H54 (cell line): ENCODE results near the gene ITPR3.

Source experiments
- DNase-seq: peaks from one replicate; pipeline ENCODE4 v3.0.0; 2011; ENCODE audit warnings: low spot score, mixed read lengths; ENCODE audit not compliant: insufficient read length
- FAIRE-seq: peaks from 3 replicates; lab custom pipeline; 2011; peaks lifted over from hg19 to GRCh38; lab: Jason Lieb, UNC
- POLR2A ChIP-seq: IDR thresholded peaks from 2 replicates; pipeline ENCODE4 v1.6.1; 2011; ENCODE audit warnings: low read depth, mild to moderate bottlenecking, low read length

The ITPR3 gene

GRCh38 chr6:33654831-33655554 is 33.9 kb downstream of the ITPR3 start:
- DNase-seq (no peak), FAIRE-seq (no peak)
- TF ChIP-seq POLR2A, result no peak

GRCh38 chr6:33656844-33657243 is 35.7 kb downstream of the ITPR3 start:
- DNase-seq (no peak), FAIRE-seq (no peak)
- no peak for TF ChIP-seq POLR2A

GRCh38 chr6:33658982-33659689 is 38.0 kb downstream of the ITPR3 start:
- FAIRE-seq (no peak), DNase-seq (no peak)

GRCh38 chr6:33659986-33660385 is 38.9 kb downstream of the ITPR3 start:
- DNase-seq, result no peak
- no peak for TF ChIP-seq POLR2A
- FAIRE-seq, result no peak

More at GRCh38 chr6:33658982-33659689, 38.0 kb downstream of the ITPR3 start:
- no peak for TF ChIP-seq POLR2A

- no peak for TF ChIP-seq POLR2A
- FAIRE-seq (no peak), DNase-seq (no peak)
Observed at GRCh38 chr6:33661106-33661838, 40.1 kb downstream of the ITPR3 start.

DNA sequence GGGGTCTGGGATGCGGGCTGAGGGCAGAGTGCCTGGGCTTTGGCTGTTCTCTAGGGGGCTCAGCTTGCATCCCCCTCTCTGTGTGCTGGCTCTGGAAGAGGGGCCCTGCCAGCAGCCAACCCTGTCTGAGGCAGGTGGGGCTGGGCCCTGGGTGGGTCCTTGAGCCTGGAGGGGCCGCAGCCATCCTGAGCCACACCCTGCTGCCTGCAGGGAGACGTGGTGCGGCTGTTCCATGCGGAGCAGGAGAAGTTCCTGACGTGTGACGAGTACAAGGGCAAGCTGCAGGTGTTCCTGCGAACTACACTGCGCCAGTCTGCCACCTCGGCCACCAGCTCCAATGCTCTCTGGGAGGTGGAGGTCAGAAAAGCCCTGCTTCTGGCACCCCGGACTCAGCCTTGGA is 41.2 kb downstream of the ITPR3 start:
- DNase-seq (no peak), FAIRE-seq (no peak)
- TF ChIP-seq POLR2A, result no peak

GRCh38 chr6:33663028-33663427 is 41.9 kb downstream of the ITPR3 start:
- no peak for FAIRE-seq
- no peak for DNase-seq
- TF ChIP-seq POLR2A, result no peak

DNA sequence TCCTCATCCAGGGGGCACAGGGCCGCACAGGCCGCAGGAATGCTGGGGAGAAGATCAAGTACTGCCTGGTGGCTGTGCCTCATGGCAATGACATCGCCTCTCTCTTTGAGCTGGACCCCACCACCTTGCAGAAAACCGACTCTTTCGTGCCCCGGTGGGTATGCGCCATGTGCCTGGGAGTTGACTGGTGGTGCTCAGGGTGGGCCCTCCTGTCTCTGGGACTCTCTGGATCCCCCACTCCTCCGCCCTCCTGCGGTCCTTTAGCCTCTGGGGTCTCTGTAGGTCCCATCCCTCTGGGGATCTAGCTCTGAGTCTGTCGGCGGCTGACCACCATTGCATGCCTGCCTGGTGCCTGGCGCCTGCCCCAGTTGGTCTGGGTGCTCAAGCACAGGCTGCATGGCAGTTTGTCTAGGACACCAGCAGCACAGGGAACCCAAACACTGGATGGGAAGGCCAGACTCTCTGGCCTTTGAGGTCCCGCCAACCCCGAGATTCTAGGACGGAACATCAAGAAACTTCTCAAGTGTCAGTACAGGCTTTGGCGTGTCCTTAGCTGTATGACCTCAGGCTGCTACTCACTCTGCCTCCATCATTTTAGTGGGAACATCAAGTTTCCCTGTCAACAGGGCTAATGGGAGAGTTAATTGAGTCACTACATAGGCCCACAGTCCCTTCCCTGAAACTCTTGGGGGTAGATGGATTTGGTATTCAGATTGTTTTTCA is 42.8 kb downstream of the ITPR3 start:
- no peak for TF ChIP-seq POLR2A
- no peak for DNase-seq
- FAIRE-seq, result no peak

DNA sequence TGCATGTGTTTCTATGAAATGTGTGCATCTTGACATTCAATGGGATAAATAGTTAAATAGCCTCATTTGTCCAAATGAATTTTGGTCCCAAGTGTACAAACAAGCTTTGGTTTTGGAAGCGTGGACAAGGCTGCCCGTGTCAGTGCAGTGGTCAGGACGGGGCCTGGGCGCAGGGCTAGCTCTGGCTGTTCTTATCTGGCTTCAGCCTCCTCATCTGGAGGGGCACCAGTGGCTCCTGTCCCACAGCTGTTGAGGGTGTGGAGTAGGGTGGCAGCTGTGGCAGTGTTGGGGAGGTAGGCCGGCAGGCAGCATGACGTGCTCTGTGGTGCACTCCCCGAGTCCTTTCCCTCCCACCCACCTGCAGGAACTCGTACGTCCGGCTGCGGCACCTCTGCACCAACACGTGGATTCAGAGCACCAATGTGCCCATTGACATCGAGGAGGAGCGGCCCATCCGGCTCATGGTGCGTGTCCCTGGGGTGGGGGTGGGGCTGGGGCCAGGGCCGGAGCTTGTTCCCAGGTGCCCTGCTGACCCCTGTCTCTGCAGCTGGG is 43.5 kb downstream of the ITPR3 start:
- no peak for DNase-seq
- no peak for FAIRE-seq
- TF ChIP-seq POLR2A, result no peak

DNA sequence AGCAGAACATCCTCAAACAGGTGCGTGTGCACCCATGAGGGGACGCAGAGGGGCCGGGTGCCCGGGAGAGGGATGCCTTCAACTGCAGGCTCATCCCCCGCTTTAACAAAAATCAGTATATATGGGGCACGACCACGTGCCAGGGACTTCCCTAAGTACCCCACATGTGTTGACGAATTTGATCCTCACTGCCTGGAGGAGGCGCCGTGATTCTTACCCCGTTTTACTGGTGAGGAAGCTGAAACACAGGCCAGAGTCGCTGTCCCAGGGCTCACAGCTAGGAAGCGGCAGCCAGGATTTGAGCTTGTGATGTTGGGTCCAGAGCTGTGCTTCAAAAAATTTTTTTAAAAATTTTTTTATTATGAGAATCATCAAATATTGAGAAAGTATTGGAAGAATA is 44.8 kb downstream of the ITPR3 start:
- FAIRE-seq, result no peak
- no peak for DNase-seq
- TF ChIP-seq POLR2A, result no peak

GRCh38 chr6:33667072-33667471 is 46.0 kb downstream of the ITPR3 start:
- no peak for TF ChIP-seq POLR2A

GRCh38 chr6:33667776-33668175 is 46.7 kb downstream of the ITPR3 start:
- no peak for DNase-seq
- no peak for TF ChIP-seq POLR2A
- no peak for FAIRE-seq

More at GRCh38 chr6:33667072-33667471, 46.0 kb downstream of the ITPR3 start:
- DNase-seq (no peak), FAIRE-seq (no peak)

DNA sequence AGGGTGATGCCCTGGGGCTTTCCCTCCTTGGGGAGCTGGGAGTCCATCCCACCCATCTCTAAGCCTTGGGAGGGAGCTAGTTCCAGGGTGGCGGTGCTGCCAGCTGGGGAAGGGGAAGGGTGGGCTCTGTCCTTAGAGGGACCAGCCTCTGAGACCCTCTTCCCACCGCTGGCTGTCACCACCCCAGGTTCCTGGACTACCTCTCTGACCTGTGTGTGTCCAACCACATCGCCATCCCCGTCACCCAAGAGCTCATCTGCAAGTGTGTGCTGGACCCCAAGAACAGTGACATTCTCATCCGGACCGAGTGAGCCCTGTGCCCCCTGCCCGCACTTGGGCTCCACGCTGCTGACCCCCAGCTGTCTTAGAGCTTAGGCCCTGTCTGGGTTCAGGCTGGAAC is 47.2 kb downstream of the ITPR3 start:
- no peak for TF ChIP-seq POLR2A
- DNase-seq (no peak), FAIRE-seq (no peak)
